ENCODE data around the gene PPP1R26. TPM values are rescaled to one million over a fixed set of nuclear protein-coding genes. Genes with fewer than 3 reads are reported as not detected.

Gene PPP1R26
- total and polyA plus RNA-seq, 2 of the 8 experiments (the other 6 are each of a cell fraction or from before 2014, with no cell fraction given) = 9.8 to 32.7 TPM

GRCh38 chr9:135522931-135523330 is 43.3 kb downstream of the PPP1R26 start:
- H3K9me3 ChIP-seq (ENCODE audit: insufficient read depth in 2 of 2, low read depth in 1 of 2, low read length in 1 of 2) = no peaks in the 10 kb centered on the region
- no peak overlapping the region for H4K91ac ChIP-seq (replicated peaks; ENCODE audit: insufficient read length, low read length)
- 78% methylated on average over 17 of the region's 17 CpGs; no CpG with 5 or more reads in 1 of the 2 experiments for WGBS, 2 experiments (ENCODE audit: extremely low coverage in 1 of 2, insufficient coverage in 1 of 2, insufficient read length in 1 of 2, insufficient replicate concordance in 2 of 2, low coverage in 1 of 2, low lambda C conversion rate in 2 of 2, missing lambda C conversion rate in 1 of 2)
- ChIA-PET CTCF (ENCODE audit: partially characterized antibody) (interaction anchor here (1.0 to 3.0 kb wide), 2 partner anchors 8 to 18 kb away, joined by 7 to 14 read pairs; no protein-coding TSS in a partner anchor), POLR2A (ENCODE audit: partially characterized antibody) (no interaction called here)
- H3K79me1 ChIP-seq (ENCODE audit: low read depth, low read length) = no peaks in the 10 kb centered on the region
- H2AK5ac ChIP-seq (ENCODE audit: low read depth, low read length) = no peak overlapping the region
- H3K9ac ChIP-seq (replicated peaks in 1 of 4; ENCODE audit: extremely low read depth in 1 of 4, low read depth in 3 of 4, low read length in 3 of 4) = no peak overlapping the region
- no peak overlapping the region for H2BK12ac ChIP-seq (ENCODE audit: low read depth, low read length)
- H3K4me1 ChIP-seq (replicated peaks in 1 of 4; ENCODE audit: control insufficient read depth in 3 of 4, insufficient read depth in 4 of 4, low read length in 3 of 4) = peaks cover 0 to 12% (median 6%) of the 10 kb centered on the region in 4 experiments; a peak in 5 of 7 replicates
- H3K4me2 ChIP-seq (ENCODE audit: insufficient read depth in 1 of 2, low read depth in 2 of 2, low read length in 2 of 2) = no peak overlapping the region
- H2BK20ac ChIP-seq (ENCODE audit: low read length) = no peak overlapping the region
- TF ChIP-seq, protein P1, sequence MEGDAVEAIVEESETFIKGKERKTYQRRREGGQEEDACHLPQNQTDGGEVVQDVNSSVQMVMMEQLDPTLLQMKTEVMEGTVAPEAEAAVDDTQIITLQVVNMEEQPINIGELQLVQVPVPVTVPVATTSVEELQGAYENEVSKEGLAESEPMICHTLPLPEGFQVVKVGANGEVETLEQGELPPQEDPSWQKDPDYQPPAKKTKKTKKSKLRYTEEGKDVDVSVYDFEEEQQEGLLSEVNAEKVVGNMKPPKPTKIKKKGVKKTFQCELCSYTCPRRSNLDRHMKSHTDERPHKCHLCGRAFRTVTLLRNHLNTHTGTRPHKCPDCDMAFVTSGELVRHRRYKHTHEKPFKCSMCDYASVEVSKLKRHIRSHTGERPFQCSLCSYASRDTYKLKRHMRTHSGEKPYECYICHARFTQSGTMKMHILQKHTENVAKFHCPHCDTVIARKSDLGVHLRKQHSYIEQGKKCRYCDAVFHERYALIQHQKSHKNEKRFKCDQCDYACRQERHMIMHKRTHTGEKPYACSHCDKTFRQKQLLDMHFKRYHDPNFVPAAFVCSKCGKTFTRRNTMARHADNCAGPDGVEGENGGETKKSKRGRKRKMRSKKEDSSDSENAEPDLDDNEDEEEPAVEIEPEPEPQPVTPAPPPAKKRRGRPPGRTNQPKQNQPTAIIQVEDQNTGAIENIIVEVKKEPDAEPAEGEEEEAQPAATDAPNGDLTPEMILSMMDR (IDR thresholded peaks at IDR 0.05; ENCODE audit: control extremely low read depth in 1 of 3, insufficient read depth in 1 of 3, low read depth in 1 of 3, low read length in 3 of 3) = peak in 1 of 3 experiments; percentile 17; a peak in 1 of 4 replicates
- TF ChIP-seq GABPA (IDR thresholded peaks at IDR 0.05; ENCODE audit: borderline replicate concordance, insufficient read depth, low read length) (0 out of 2 replicates have a peak, but pooled peaks have one; percentile 18), RAD21 (IDR thresholded peaks at IDR 0.05 in 1 of 2, conservative IDR thresholded peaks at IDR 0.05 in 1 of 2; ENCODE audit: low read depth in 2 of 2, low read length in 2 of 2) (peak in 1 of 2 experiments; percentile 22; a peak in 1 of 4 replicates), POU5F1 (IDR thresholded peaks at IDR 0.05; ENCODE audit: low read depth, low read length) (no peak)
- H2BK5ac ChIP-seq (ENCODE audit: low read depth, low read length) = no peak overlapping the region
- H3K36me3 ChIP-seq (ENCODE audit: control insufficient read depth in 2 of 4, insufficient read depth in 4 of 4, low read length in 3 of 4) = no peaks in the 10 kb centered on the region
- no peak for DNase-seq (ENCODE audit: low read depth in 1 of 2, low spot score in 2 of 2)
- H4K5ac ChIP-seq (ENCODE audit: insufficient read length, low read depth, low read length) = no peak overlapping the region
- H2BK120ac ChIP-seq (replicated peaks; ENCODE audit: low read depth, low read length) = no peak overlapping the region
- no peak for FAIRE-seq
- no peaks in the 10 kb centered on the region; the same call in 1 of the 2 replicates for H3K23me2 ChIP-seq (ENCODE audit: low read depth, low read length)
- no peak overlapping the region for H2BK15ac ChIP-seq (ENCODE audit: low read length)
- no peak overlapping the region for H3K4me3 ChIP-seq (ENCODE audit: extremely low read depth in 1 of 4, insufficient read depth in 2 of 4, low read depth in 3 of 4, low read length in 4 of 4)
- no peaks in the 10 kb centered on the region for H4K20me1 ChIP-seq (replicated peaks in 1 of 2; ENCODE audit: control insufficient read depth in 1 of 2, insufficient read depth in 2 of 2, low read length in 2 of 2)
- no peak overlapping the region for H3K27ac ChIP-seq (ENCODE audit: low read depth, low read length)
- H3K27me3 ChIP-seq (replicated peaks in 1 of 4; ENCODE audit: control insufficient read depth in 3 of 4, extremely low read depth in 1 of 4, insufficient read depth in 3 of 4, low read length in 3 of 4) = no peaks in the 10 kb centered on the region
- no peak overlapping the region for H3K4ac ChIP-seq (replicated peaks; ENCODE audit: insufficient read length, low read depth, low read length)
- H2AFZ ChIP-seq (ENCODE audit: low read length) = peak overlapping the region; percentile 29; the same call in 1 of the 2 replicates
- H3K14ac ChIP-seq (ENCODE audit: insufficient read length) = no peak overlapping the region
- no peak overlapping the region for H3K23ac ChIP-seq (ENCODE audit: insufficient read length)
- no peak overlapping the region for H3K18ac ChIP-seq (ENCODE audit: extremely low read depth, low read length)
- peak overlapping the region; percentile 68; the same call in 1 of the 2 replicates for H4K8ac ChIP-seq (ENCODE audit: extremely low read depth, insufficient read depth, low read length)
- no peaks in the 10 kb centered on the region for H3K79me2 ChIP-seq (ENCODE audit: control insufficient read depth in 1 of 2, insufficient read depth in 2 of 2, low read length in 2 of 2)
- H3K56ac ChIP-seq (replicated peaks; ENCODE audit: insufficient read length, low read depth, low read length) = no peak overlapping the region
